PC-9 (cell line): Measurements from ENCODE around the gene MAP4K4. TPM values are rescaled to one million over a fixed set of nuclear protein-coding genes. Genes with fewer than 3 reads are reported as not detected.

Experiments used
- BruUV-seq: library from RNA; stranded (reverse); fragments of 400-500 nt; replicated peaks from 2 replicates; lab custom pipeline; 2021; lab: Mats Ljungman, UMichigan
- CTCF ChIA-PET: fragments of 300-600 bp; sonication (Branson Sonifier 250); formaldehyde crosslinking; loops from one replicate; lab custom pipeline; 2022; ENCODE audit warnings: antibody characterized with exemption; lab: Charles Lee
- POLR2A ChIA-PET: fragments of 300-600 bp; sonication (Branson Sonifier 250); formaldehyde crosslinking; loops from one replicate; lab custom pipeline; 2022; ENCODE audit warnings: antibody characterized with exemption; ENCODE audit not compliant: unreplicated experiment; lab: Charles Lee
- DNase-seq, 2 experiments: peaks; one replicate each; pipeline versions ENCODE4 v3.0.0 to v3.0.0-alpha.2; 2015 to 2022; ENCODE audit warnings: mixed read lengths in 1 of 2
- H2AFZ ChIP-seq: fragments of 200-600 bp; sonication (generic); 2 replicates; pipeline ENCODE4 v1.8.1; 2017; ENCODE audit warnings: antibody characterized with exemption
- H3F3A ChIP-seq: fragments of 200-600 bp; sonication (generic); 2 replicates; pipeline ENCODE4 v1.8.1; 2017; ENCODE audit warnings: antibody characterized with exemption, mild to moderate bottlenecking, low read depth; ENCODE audit not compliant: insufficient read depth
- H3K27ac ChIP-seq: fragments of 200-600 bp; sonication (generic); 2 replicates; pipeline ENCODE4 v1.6.1; 2016; ENCODE audit warnings: mixed run types
- H3K27me3 ChIP-seq: fragments of 200-600 bp; sonication (generic); 2 replicates; pipeline ENCODE4 v1.6.1; 2016; ENCODE audit warnings: low read depth, mixed run types; ENCODE audit not compliant: insufficient read depth
- H3K36me3 ChIP-seq: fragments of 200-600 bp; sonication (generic); 2 replicates; pipeline ENCODE4 v1.6.1; 2016; ENCODE audit warnings: low read depth, mixed run types
- H3K4me1 ChIP-seq: fragments of 200-600 bp; sonication (generic); replicated peaks from 2 replicates; pipeline ENCODE4 v1.6.1; 2016; ENCODE audit warnings: mixed run types; ENCODE audit not compliant: insufficient read depth
- H3K4me2 ChIP-seq: fragments of 200-600 bp; sonication (generic); 2 replicates; pipeline ENCODE4 v1.6.1; 2017; ENCODE audit warnings: mixed run types
- H3K4me3 ChIP-seq: fragments of 200-600 bp; sonication (generic); 2 replicates; pipeline ENCODE4 v1.6.1; 2016; ENCODE audit warnings: mixed run types
- H3K79me2 ChIP-seq: fragments of 200-600 bp; sonication (generic); 2 replicates; pipeline ENCODE4 v1.6.1; 2017; ENCODE audit warnings: low read depth, mixed run types
- H3K9me2 ChIP-seq: fragments of 200-600 bp; sonication (generic); 2 replicates; pipeline ENCODE4 v1.8.1; 2017; ENCODE audit warnings: mild to moderate bottlenecking; ENCODE audit not compliant: insufficient read depth
- H3K9me3 ChIP-seq: fragments of 200-600 bp; sonication (generic); 2 replicates; pipeline ENCODE4 v1.8.1; 2016; ENCODE audit warnings: low read depth; ENCODE audit not compliant: insufficient read depth
- H4K20me1 ChIP-seq: fragments of 200-600 bp; sonication (generic); 2 replicates; pipeline ENCODE4 v1.8.1; 2017; ENCODE audit not compliant: insufficient read depth
- CTCF ChIP-seq: fragments of 200-600 bp; sonication (generic); conservative IDR thresholded peaks from 2 replicates; pipeline ENCODE4 v1.6.1; 2017; ENCODE audit warnings: mixed run types, antibody characterized with exemption, mild to moderate bottlenecking, moderate library complexity
- EZH2 ChIP-seq: fragments of 200-600 bp; sonication (generic); IDR thresholded peaks from 2 replicates; pipeline ENCODE4 v1.8.0; 2017; ENCODE audit warnings: antibody characterized with exemption, low read depth
- intact Hi-C: fragments of 100-400 bp; cut with micrococcal nuclease; formaldehyde crosslinking; loops from one replicate; pipeline ENCODE4 v1.10.0; 2022; ENCODE audit not compliant: unreplicated experiment
- total RNA-seq: library from RNA; stranded (reverse); gene quantifications from 2 replicates; pipeline ENCODE4 v1.2.3, GENCODE V29; 2021

Gene MAP4K4
- total RNA-seq, 1 experiment from 2014 or later, result 129 TPM

GRCh38 chr2:101763496-101764333 lies 66.2 kb downstream of the MAP4K4 start:
- H3K4me3 ChIP-seq, result no peak overlapping the region
- DNase-seq, result no peak
- no peak overlapping the region for H2AFZ ChIP-seq
- TF ChIP-seq CTCF (no peak), EZH2 (no peak)
- no peaks in the 10 kb centered on the region for H3K9me3 ChIP-seq
- H3K9me2 ChIP-seq, result no peaks in the 10 kb centered on the region
- H3K36me3 ChIP-seq, result peaks cover 6% of the 10 kb centered on the region; the same call in 1 of the 2 replicates
- BruUV-seq, result no TSS peak
- H3K27me3 ChIP-seq, result no peaks in the 10 kb centered on the region
- ChIA-PET CTCF (interaction anchor here (0.6 kb wide), 1 partner anchor 39 kb away, joined by 4 read pairs; no protein-coding TSS in a partner anchor), POLR2A (interaction anchor here (0.6 kb wide), 1 partner anchor 16 kb away, joined by 4 read pairs; no protein-coding TSS in a partner anchor)
- peaks cover 92% of the 10 kb centered on the region for H3K79me2 ChIP-seq
- H3K4me2 ChIP-seq, result peak overlapping the region; percentile 17; the same call in 1 of the 2 replicates
- H4K20me1 ChIP-seq, result peaks cover 22% of the 10 kb centered on the region
- peak overlapping the region; percentile 73 for H3K27ac ChIP-seq
- intact Hi-C loops, result no loop called here
- peaks cover 54% of the 10 kb centered on the region; the same call in 1 of the 2 replicates for H3F3A ChIP-seq
- H3K4me1 ChIP-seq, result peaks cover 82% of the 10 kb centered on the region

GRCh38 chr2:101766337-101766736 lies 68.8 kb downstream of the MAP4K4 start:
- peaks cover 81% of the 10 kb centered on the region for H3K4me1 ChIP-seq
- BruUV-seq, result TSS peak; percentile 99
- CTCF ChIA-PET, result interaction anchor here (0.6 to 1.1 kb wide), 4 partner anchors 20 to 412 kb away, joined by 3 to 9 read pairs (median 3); no protein-coding TSS in a partner anchor

More at GRCh38 chr2:101766337-101766736, 68.8 kb downstream of the MAP4K4 start:
- TF ChIP-seq CTCF (no peak), EZH2 (no peak)
- Histone ChIP-seq H2AFZ (no peak overlapping the region), H3F3A (peaks cover 52% of the 10 kb centered on the region; the same call in 1 of the 2 replicates), H3K79me2 (peaks cover 100% of the 10 kb centered on the region), H3K4me3 (no peak overlapping the region), H3K9me2 (no peaks in the 10 kb centered on the region), H3K27ac (peak overlapping the region; percentile 73), H4K20me1 (peaks cover 31% of the 10 kb centered on the region), H3K4me2 (peak overlapping the region; percentile 35), H3K9me3 (no peaks in the 10 kb centered on the region), H3K36me3 (peaks cover 6% of the 10 kb centered on the region; the same call in 1 of the 2 replicates), H3K27me3 (no peaks in the 10 kb centered on the region)
- POLR2A ChIA-PET, result interaction anchor here (0.6 to 1.3 kb wide), 4 partner anchors 66 to 410 kb away, joined by 3 to 12 read pairs (median 4); partner anchors contain the start of gene MAP4K4
- no peak for DNase-seq
- intact Hi-C loops, result loop anchor here (2.0 to 5.0 kb wide), 4 partner anchors 40 to 459 kb away; partner anchors contain the start of genes MAP4K4 and RNF149
